SJSA1 (cell line): ENCODE results near the gene MSI2. TPM values are rescaled to one million over a fixed set of nuclear protein-coding genes. Genes with fewer than 3 reads are reported as not detected.

Source experiments
- DNase-seq, 2 experiments: peaks; one replicate each; pipeline ENCODE4 v3.0.0-alpha.2; 2015 to 2020; ENCODE audit warnings: low spot score in 2 of 2, low read depth in 1 of 2
- H3K27ac ChIP-seq: fragments of 250-450 bp; sonication (Bioruptor Pico); 2 replicates; pipeline ENCODE4 v1.5.1; 2020; ENCODE audit warnings: mild to moderate bottlenecking, moderate library complexity
- H3K27me3 ChIP-seq: fragments of 250-450 bp; sonication (Bioruptor Pico); replicated peaks from 2 replicates; pipeline ENCODE4 v1.5.1; 2020; ENCODE audit warnings: mild to moderate bottlenecking, moderate library complexity
- H3K36me3 ChIP-seq: fragments of 250-450 bp; sonication (Bioruptor Pico); 2 replicates; pipeline ENCODE4 v1.5.1; 2020; ENCODE audit warnings: mild to moderate bottlenecking
- H3K4me1 ChIP-seq: fragments of 250-450 bp; sonication (Bioruptor Pico); replicated peaks from 2 replicates; pipeline ENCODE4 v1.6.1; 2021; ENCODE audit warnings: mild to moderate bottlenecking
- H3K4me3 ChIP-seq: fragments of 250-450 bp; sonication (Bioruptor Pico); 2 replicates; pipeline ENCODE4 v1.5.1; 2020; ENCODE audit warnings: mild to moderate bottlenecking
- H3K9me3 ChIP-seq: fragments of 250-450 bp; sonication (Bioruptor Pico); replicated peaks from 2 replicates; pipeline ENCODE4 v1.5.1; 2020; ENCODE audit warnings: mild to moderate bottlenecking
- total RNA-seq: library from RNA; depleted of rRNA; stranded (reverse); fragments of >200 nt; shearing (Covaris generic); gene quantifications from 2 replicates; pipeline ENCODE4 v1.2.3, GENCODE V29; 2014

The MSI2 gene
- total RNA-seq, 1 experiment from 2014 or later = 39.8 TPM

GRCh38 chr17:57511475-57512123 lies 255.3 kb downstream of the MSI2 start:
- Histone ChIP-seq H3K9me3 (no peaks in the 10 kb centered on the region), H3K27ac (no peak overlapping the region), H3K4me1 (no peaks in the 10 kb centered on the region), H3K36me3 (no peaks in the 10 kb centered on the region), H3K4me3 (no peak overlapping the region), H3K27me3 (no peaks in the 10 kb centered on the region)
- no peak for DNase-seq

- no peaks in the 10 kb centered on the region for H3K36me3 ChIP-seq
- H3K27me3 ChIP-seq = no peaks in the 10 kb centered on the region
- H3K9me3 ChIP-seq = no peaks in the 10 kb centered on the region
- no peak overlapping the region for H3K4me3 ChIP-seq
- no peak for DNase-seq
- no peaks in the 10 kb centered on the region for H3K4me1 ChIP-seq
- no peak overlapping the region for H3K27ac ChIP-seq
Observed at GRCh38 chr17:57512258-57512657, 255.9 kb downstream of the MSI2 start.

DNA sequence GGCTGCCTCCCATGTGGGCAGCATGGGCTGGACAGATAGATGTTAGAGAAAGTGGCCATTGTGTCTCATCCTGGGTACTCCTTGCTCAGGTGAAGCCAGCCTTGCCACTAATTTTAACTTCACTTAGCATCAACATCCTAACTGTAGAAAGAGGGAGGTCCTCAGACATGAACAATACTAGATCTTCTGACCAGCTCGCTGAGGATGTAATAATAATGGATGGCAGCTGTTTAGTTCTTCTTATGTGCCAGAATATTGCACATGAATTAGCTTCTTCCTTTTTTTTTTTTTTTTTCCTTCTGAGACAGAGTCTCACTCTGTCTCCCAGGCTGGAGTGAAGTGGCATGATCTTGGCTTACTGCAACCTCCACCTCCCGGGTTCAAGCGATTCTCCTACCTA lies 256.4 kb downstream of the MSI2 start:
- Histone ChIP-seq H3K9me3 (no peaks in the 10 kb centered on the region), H3K27ac (no peak overlapping the region), H3K4me3 (no peak overlapping the region), H3K36me3 (no peaks in the 10 kb centered on the region), H3K27me3 (no peaks in the 10 kb centered on the region), H3K4me1 (no peaks in the 10 kb centered on the region)
- DNase-seq = no peak

DNA sequence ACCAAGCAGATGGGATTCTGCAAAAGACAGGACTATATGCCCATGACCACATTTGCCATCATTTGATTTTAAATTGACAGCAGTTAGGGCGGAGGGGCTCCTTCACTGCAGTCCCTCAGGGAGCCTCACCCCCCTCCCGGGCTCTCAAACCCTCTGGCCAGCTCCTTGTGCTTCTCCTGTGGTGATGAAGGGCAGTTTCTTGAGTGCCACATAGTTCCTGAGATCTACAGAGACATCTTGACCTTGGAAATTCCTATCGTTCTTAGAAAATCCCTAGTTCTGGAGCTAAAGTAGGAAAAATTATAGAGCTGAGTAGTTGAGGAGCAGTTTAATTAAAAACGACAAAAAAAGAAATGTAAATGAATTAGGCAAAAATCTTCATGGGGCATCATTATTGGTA lies 257.2 kb downstream of the MSI2 start:
- no peaks in the 10 kb centered on the region for H3K36me3 ChIP-seq

GRCh38 chr17:57514614-57515013 lies 258.3 kb downstream of the MSI2 start:
- no peaks in the 10 kb centered on the region for H3K36me3 ChIP-seq
- DNase-seq = no peak
- no peaks in the 10 kb centered on the region for H3K27me3 ChIP-seq
- H3K4me1 ChIP-seq = peaks cover 11% of the 10 kb centered on the region
- H3K4me3 ChIP-seq = no peak overlapping the region
- no peaks in the 10 kb centered on the region for H3K9me3 ChIP-seq
- H3K27ac ChIP-seq = no peak overlapping the region

More for the DNA sequence above, 257.2 kb downstream of the MSI2 start:
- DNase-seq = no peak
- H3K27ac ChIP-seq = no peak overlapping the region
- no peak overlapping the region for H3K4me3 ChIP-seq
- H3K9me3 ChIP-seq = no peaks in the 10 kb centered on the region
- no peaks in the 10 kb centered on the region for H3K27me3 ChIP-seq
- H3K4me1 ChIP-seq = peaks cover under 1% of the 10 kb centered on the region; the same call in 1 of the 2 replicates

DNA sequence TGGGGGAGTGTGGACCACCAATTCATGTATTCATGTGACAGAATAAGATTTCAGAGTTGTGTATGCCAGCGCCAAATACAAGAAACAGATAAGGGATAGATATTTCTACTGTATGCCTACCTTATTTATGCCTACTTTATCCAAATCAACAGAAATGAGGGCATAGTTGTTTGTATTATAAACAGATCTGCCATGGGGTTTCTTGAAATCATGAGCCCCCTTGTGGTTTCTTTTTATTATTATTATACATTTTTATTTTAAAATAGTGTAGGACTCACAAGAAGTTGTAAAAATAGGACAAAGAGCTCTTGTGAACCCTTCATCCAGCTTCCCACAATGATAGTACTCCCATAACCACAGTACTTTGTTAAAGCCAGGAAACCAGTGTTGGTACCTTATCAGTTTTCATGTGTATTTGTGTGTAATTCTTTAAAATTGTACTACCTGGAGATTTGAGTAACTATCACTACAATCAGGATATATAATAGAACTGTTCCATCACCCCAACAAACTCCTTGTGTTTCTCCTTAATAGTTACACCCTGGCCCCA lies 259.4 kb downstream of the MSI2 start:
- Histone ChIP-seq H3K27me3 (no peaks in the 10 kb centered on the region), H3K27ac (no peak overlapping the region), H3K36me3 (no peaks in the 10 kb centered on the region), H3K4me1 (peaks cover 12% of the 10 kb centered on the region), H3K9me3 (no peaks in the 10 kb centered on the region), H3K4me3 (no peak overlapping the region)
- no peak for DNase-seq

DNA sequence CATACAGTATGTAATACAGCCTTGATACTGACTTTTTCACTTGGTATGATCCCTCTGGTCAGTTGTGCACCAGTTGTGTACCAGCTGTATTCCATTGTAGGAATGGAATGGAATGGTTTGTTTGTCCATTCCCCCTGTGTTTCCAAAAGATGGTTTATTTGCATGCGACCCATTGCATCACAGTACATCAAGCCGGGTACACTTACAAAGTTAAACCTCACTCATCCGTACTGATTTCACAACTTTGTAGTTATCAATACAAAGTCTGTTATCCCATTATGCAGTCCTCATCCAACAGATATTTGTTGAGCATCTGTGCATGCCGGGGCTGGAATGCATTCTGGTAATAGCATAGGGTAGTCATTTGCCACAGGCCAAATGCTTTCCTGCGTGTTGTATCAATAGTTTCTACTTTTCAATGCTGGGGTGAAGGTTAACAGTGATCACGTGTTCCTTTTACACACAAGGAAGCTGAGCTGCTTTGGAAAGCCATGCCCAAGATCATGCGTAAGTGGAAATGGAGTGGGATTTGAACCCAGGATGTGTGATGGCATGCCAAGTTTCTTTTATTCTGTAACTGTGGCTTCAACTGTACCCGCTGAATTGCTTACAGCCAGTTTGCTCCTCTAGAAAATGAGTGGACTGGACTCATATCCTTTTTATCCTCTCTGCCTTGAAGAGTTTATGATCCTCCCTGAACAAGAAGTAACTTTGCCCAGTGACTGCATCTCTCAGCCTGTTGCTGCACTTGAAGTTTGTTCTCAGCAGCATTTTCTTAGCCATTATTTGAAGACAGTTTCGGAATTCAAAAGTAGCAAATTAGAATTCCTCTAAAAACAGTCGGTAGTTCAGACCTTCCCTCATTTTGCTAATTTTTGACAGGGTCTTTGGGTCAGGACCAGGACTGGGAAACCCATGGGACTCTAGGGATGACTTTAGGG lies 260.2 kb downstream of the MSI2 start:
- H3K4me3 ChIP-seq = no peak overlapping the region
- DNase-seq = no peak
- no peaks in the 10 kb centered on the region for H3K9me3 ChIP-seq
- H3K36me3 ChIP-seq = no peaks in the 10 kb centered on the region
- no peak overlapping the region for H3K27ac ChIP-seq
- no peaks in the 10 kb centered on the region for H3K27me3 ChIP-seq
- H3K4me1 ChIP-seq = peaks cover 14% of the 10 kb centered on the region

DNA sequence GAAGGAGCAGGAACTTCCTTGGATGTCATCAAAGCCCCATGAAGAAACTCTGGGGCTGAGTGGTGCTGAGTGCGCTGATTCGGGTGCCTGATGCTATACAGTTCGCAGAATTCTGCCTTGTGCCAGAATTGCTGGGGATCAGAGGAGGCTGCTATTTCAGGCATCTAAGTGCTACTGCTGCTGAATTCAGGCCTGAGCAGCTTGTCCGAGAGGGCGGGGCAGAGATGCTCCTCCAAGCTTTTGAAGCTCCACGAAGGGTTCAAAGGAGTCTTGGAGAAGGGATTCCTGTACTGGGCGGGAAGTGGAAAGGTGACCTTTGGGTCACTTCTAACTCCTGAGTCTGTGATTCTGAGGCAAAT lies 260.9 kb downstream of the MSI2 start:
- Histone ChIP-seq H3K9me3 (no peaks in the 10 kb centered on the region), H3K27me3 (no peaks in the 10 kb centered on the region), H3K4me1 (peaks cover 21% of the 10 kb centered on the region), H3K27ac (no peak overlapping the region), H3K36me3 (no peaks in the 10 kb centered on the region), H3K4me3 (no peak overlapping the region)
- DNase-seq = no peak

DNA sequence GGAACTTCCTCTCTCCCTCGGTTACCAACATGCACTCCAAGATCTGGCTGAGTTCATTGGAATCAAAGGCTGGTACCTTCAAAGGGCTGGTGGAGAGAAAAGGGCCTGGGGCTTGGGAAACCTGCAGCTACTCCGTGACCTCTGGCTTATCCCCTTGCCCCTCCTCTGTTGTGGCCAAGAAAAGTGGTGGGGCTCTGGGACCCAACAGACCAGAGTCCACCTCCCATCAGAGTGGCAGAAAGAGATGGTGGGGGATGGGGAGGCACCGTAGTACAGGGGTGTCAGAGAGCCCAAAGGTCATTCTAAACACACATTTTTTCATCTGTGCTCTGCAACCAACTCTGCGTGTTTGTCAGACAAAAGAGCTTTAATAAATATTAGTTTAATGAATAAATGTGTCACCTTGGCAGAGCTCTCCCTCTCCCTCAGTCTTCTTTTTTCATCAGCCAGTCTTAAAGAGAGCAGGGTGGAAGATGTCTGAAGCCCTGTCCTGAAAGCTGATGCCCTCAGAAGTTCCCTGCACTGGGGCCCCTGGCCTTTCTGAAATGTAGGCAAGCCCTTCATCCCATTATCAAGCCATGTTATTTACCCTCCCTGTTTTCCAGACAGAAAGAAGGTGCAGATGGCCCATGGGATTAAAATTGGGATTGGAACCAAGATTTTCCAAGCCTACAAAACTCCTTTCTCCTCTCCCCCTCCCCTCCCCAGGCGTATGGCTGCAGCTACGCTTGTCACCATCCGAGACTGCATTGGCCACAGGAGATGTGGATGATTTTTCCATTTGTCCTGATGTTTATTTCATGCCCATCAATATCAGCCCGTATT lies 261.5 kb downstream of the MSI2 start:
- no peaks in the 10 kb centered on the region for H3K9me3 ChIP-seq
- no peak for DNase-seq
- H3K27me3 ChIP-seq = no peaks in the 10 kb centered on the region
- H3K4me3 ChIP-seq = no peak overlapping the region
- H3K36me3 ChIP-seq = no peaks in the 10 kb centered on the region
- peaks cover 27% of the 10 kb centered on the region for H3K4me1 ChIP-seq
- H3K27ac ChIP-seq = no peak overlapping the region

- Histone ChIP-seq H3K4me1 (peaks cover 37% of the 10 kb centered on the region), H3K9me3 (no peaks in the 10 kb centered on the region), H3K36me3 (no peaks in the 10 kb centered on the region), H3K27me3 (no peaks in the 10 kb centered on the region), H3K27ac (no peak overlapping the region), H3K4me3 (no peak overlapping the region)
- DNase-seq = no peak
Observed at GRCh38 chr17:57518587-57519581, 262.6 kb downstream of the MSI2 start.

GRCh38 chr17:57519800-57520199 lies 263.5 kb downstream of the MSI2 start:
- H3K27me3 ChIP-seq = no peaks in the 10 kb centered on the region
- H3K27ac ChIP-seq = no peak overlapping the region
- no peaks in the 10 kb centered on the region for H3K36me3 ChIP-seq
- peaks cover 46% of the 10 kb centered on the region for H3K4me1 ChIP-seq
- DNase-seq = no peak
- no peaks in the 10 kb centered on the region for H3K9me3 ChIP-seq
- no peak overlapping the region for H3K4me3 ChIP-seq

- Histone ChIP-seq H3K4me1 (peaks cover 59% of the 10 kb centered on the region), H3K27me3 (no peaks in the 10 kb centered on the region), H3K9me3 (no peaks in the 10 kb centered on the region), H3K4me3 (no peak overlapping the region), H3K27ac (no peak overlapping the region), H3K36me3 (no peaks in the 10 kb centered on the region)
- DNase-seq = no peak
Observed at GRCh38 chr17:57521606-57522005, 265.3 kb downstream of the MSI2 start.
